Measurements from ENCODE around the gene TERC.

- TF ChIP-seq CTCF (IDR thresholded peaks at IDR 0.05) (no peak), POLR2A (IDR thresholded peaks at IDR 0.05) (no peak)
These were observed 7.5 kb upstream of the TERC start for GRCh38 chr3:169772305-169772896.
